Measurements from ENCODE around the gene LPP. TPM values are rescaled to one million over a fixed set of nuclear protein-coding genes. Genes with fewer than 3 reads are reported as not detected.
A peak's percentile ranks its signal among the peaks of the same experiment; 100 is the strongest.

Gene LPP
- total and polyA plus RNA-seq, 10 of the 15 experiments (the other 5 are each of a cell fraction or from before 2014, with no cell fraction given) = under 0.01 to 0.62 (median 0.03) TPM

GRCh38 chr3:188309437-188310269, 155.7 kb downstream of the LPP start (continued):
- TF ChIP-seq CUX1 (IDR thresholded peaks at IDR 0.05; ENCODE audit: insufficient replicate concordance, low read depth, low read length) = no peak
- TF ChIP-seq FOXM1 (IDR thresholded peaks at IDR 0.05; ENCODE audit: low read depth, low read length) = peak; percentile 89
- no peak for TF ChIP-seq CTCF (IDR thresholded peaks at IDR 0.05 in 2 of 3, conservative IDR thresholded peaks at IDR 0.05 in 1 of 3; ENCODE audit: control insufficient read depth in 2 of 3, extremely low read depth in 1 of 3, insufficient read depth in 1 of 3, low read depth in 3 of 3, low read length in 3 of 3)
- no peak for TF ChIP-seq TCF7 (IDR thresholded peaks at IDR 0.05; ENCODE audit: borderline replicate concordance)
- no peak for TF ChIP-seq RFX5 (IDR thresholded peaks at IDR 0.05; ENCODE audit: low read depth, low read length)
- peak; percentile 83; the same call in 1 of the 2 replicates for TF ChIP-seq STAT3 (IDR thresholded peaks at IDR 0.05; ENCODE audit: low read depth, low read length)
- no peak for TF ChIP-seq ZBTB33 (IDR thresholded peaks at IDR 0.05)
- no peak for TF ChIP-seq NFYA (IDR thresholded peaks at IDR 0.05; ENCODE audit: borderline replicate concordance, low read depth, low read length)
- no peak for TF ChIP-seq RELA (IDR thresholded peaks at IDR 0.05; ENCODE audit: borderline replicate concordance, partially characterized antibody)
- no peak for TF ChIP-seq CHD2 (IDR thresholded peaks at IDR 0.05; ENCODE audit: borderline replicate concordance, low read depth, low read length)
- no peak for TF ChIP-seq RBBP5 (conservative IDR thresholded peaks at IDR 0.05)
- TF ChIP-seq MYC (IDR thresholded peaks at IDR 0.05; ENCODE audit: insufficient read depth, insufficient read length, insufficient replicate concordance, low read length, severe bottlenecking) = no peak
- TF ChIP-seq TCF12 (IDR thresholded peaks at IDR 0.05; ENCODE audit: low read depth, low read length) = 0 out of 2 replicates have a peak, but pooled peaks have one; percentile 25
- no peak for TF ChIP-seq PAX8 (IDR thresholded peaks at IDR 0.05)
- no peak for TF ChIP-seq ATF3 (IDR thresholded peaks at IDR 0.05; ENCODE audit: borderline replicate concordance, extremely low read depth, low read depth, low read length)
- peak in 1 of 2 experiments; percentile 72; a peak in 1 of 4 replicates for TF ChIP-seq CEBPB (IDR thresholded peaks at IDR 0.05; ENCODE audit: borderline replicate concordance in 1 of 2, low read depth in 2 of 2, low read length in 2 of 2)
- no peak for TF ChIP-seq BRCA1 (IDR thresholded peaks at IDR 0.05; ENCODE audit: low read depth, low read length)
- no peak for TF ChIP-seq STAT1 (conservative IDR thresholded peaks at IDR 0.05)
- TF ChIP-seq RB1 (IDR thresholded peaks at IDR 0.05; ENCODE audit: borderline replicate concordance) = no peak
- TF ChIP-seq RUNX3 (IDR thresholded peaks at IDR 0.05; ENCODE audit: low read length) = peak; percentile 100

Data from GM12878 (cell line).